Measurements from ENCODE around the gene QDPR. TPM values are rescaled to one million over a fixed set of nuclear protein-coding genes. Genes with fewer than 3 reads are reported as not detected.

Gene QDPR
- total and polyA plus RNA-seq, 8 donors: 11.4 to 56.8 (median 16.8) TPM

- FAIRE-seq: no peak
- Histone ChIP-seq H3K36me3 (no peaks in the 10 kb centered on the region), H3K27me3 (no peaks in the 10 kb centered on the region), H3K4me1 (no peaks in the 10 kb centered on the region), H3K4me3 (no peak overlapping the region), H3K9me3 (no peaks in the 10 kb centered on the region), H3K27ac (no peak overlapping the region)
- intact Hi-C loops (cut with DNase I): no loop called here
- 43 to 56% methylated on average over 8 of the region's 8 CpGs for WGBS, 2 donors
- ATAC-seq: no peak
- no peak for TF ChIP-seq CTCF (IDR thresholded peaks at IDR 0.05)
- DNase-seq: no peak
Observed at GRCh38 chr4:17531538-17532285, 19.8 kb upstream of the QDPR start.

GRCh38 chr4:17528551-17529165 is 16.8 kb upstream of the QDPR start:
- no peaks in the 10 kb centered on the region for H3K27me3 ChIP-seq
- no peaks in the 10 kb centered on the region for H3K4me1 ChIP-seq
- intact Hi-C loops (cut with DNase I): no loop called here
- H3K36me3 ChIP-seq: no peaks in the 10 kb centered on the region
- WGBS, 2 donors: 72 to 86% methylated on average over 10 of the region's 10 CpGs
- no peak overlapping the region for H3K4me3 ChIP-seq
- FAIRE-seq (no peak), ATAC-seq (no peak), DNase-seq (no peak)
- no peak overlapping the region for H3K27ac ChIP-seq
- no peaks in the 10 kb centered on the region for H3K9me3 ChIP-seq
- TF ChIP-seq CTCF (IDR thresholded peaks at IDR 0.05): no peak

DNA sequence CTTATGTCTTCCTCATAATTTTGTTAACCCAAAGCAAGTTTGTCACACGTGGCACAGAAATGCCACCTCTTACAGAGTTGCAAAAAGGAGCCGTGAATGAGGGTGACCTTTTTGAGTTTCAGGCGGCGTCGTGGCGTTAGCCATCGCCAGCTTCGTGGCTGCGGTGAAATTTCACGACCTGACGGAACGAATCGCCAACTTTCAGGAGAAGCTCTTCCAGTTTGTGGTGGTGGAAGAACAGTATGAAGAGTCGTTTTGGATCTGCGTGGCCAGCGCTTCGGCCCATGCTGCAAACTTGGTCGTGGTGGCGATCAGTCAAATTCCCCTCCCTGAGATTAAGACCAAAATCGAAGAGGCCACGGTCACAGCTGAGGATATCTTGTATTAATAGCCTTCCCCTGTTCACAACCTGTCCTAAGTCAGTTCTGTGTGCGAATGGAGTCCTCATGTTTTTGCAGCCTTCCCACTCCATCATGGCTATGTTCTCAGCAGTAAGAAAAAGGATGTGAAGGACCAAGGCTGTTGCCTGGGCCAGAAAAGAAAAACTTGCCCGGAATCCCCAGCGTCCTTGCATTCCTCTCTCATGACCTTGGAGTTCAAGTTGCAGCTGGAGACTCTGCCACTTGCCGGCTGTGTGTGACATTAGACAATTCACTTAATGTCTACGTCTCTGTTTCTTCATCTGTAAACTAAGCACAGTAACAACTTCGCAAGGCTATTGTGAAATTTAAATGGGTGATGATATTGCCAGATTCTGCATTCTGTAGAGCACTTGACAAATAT is 15.0 kb upstream of the QDPR start:
- FAIRE-seq (no peak), ATAC-seq (no peak)
- WGBS, 2 donors: 66 to 75% methylated on average over 27 of the region's 27 CpGs

DNA sequence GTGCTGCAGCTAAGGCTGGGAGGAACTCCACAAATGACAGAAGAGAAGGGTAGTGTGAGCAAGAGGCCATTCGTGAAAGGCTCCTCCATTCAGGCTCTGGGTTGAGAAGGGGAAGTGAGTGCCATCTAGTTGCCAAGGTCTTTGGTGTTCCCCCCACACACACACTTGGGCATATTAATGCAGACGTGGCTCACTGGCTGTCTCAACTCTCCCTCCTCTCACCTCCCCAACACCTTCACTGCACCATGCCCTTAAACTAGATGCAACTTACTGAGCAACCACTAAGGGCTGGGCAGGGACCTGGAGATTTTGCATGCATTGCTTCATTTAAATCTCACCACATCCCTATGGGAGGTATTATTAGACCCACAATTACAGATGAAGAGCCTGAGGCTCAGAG is 11.8 kb upstream of the QDPR start:
- no peak overlapping the region for H3K27ac ChIP-seq
- intact Hi-C loops (cut with DNase I): no loop called here
- WGBS, 2 donors: 6 to 26% methylated on average over 2 of the region's 2 CpGs
- ATAC-seq (no peak), DNase-seq (no peak), FAIRE-seq (no peak)
- H3K4me1 ChIP-seq: no peaks in the 10 kb centered on the region
- H3K9me3 ChIP-seq: no peaks in the 10 kb centered on the region
- H3K4me3 ChIP-seq: no peak overlapping the region
- H3K36me3 ChIP-seq: no peaks in the 10 kb centered on the region
- no peaks in the 10 kb centered on the region for H3K27me3 ChIP-seq
- no peak for TF ChIP-seq CTCF (IDR thresholded peaks at IDR 0.05)

More for the DNA sequence above, 15.0 kb upstream of the QDPR start:
- no peak for TF ChIP-seq CTCF (IDR thresholded peaks at IDR 0.05)
- Histone ChIP-seq H3K4me3 (no peak overlapping the region), H3K27me3 (no peaks in the 10 kb centered on the region), H3K9me3 (no peaks in the 10 kb centered on the region), H3K36me3 (no peaks in the 10 kb centered on the region), H3K27ac (no peak overlapping the region), H3K4me1 (no peaks in the 10 kb centered on the region)
- intact Hi-C loops (cut with DNase I): no loop called here
- DNase-seq: no peak
